GM06990 (cell line): Measurements from ENCODE around the gene ATP5F1D.

Experiments used
- DNase-seq: peaks from one replicate; pipeline ENCODE4 v3.0.0-alpha.2; 2011; ENCODE audit not compliant: insufficient read length; ENCODE audit errors: extremely low read depth
- H3K27me3 ChIP-seq: replicated peaks from 2 replicates; pipeline ENCODE4 v1.6.0; 2011; ENCODE audit warnings: low read length; ENCODE audit not compliant: control insufficient read depth, insufficient read depth
- H3K36me3 ChIP-seq: 2 replicates; pipeline ENCODE4 v1.5.1; 2011; ENCODE audit warnings: low read length; ENCODE audit not compliant: control insufficient read depth, insufficient read depth
- H3K4me3 ChIP-seq: replicated peaks from 2 replicates; pipeline ENCODE4 v1.5.1; 2011; ENCODE audit warnings: low read depth, mild to moderate bottlenecking, control low read depth, low read length
- TF ChIP-seq, protein P1 (sequence below): IDR thresholded peaks from 2 replicates; pipeline ENCODE4 v1.5.1; 2011; ENCODE audit warnings: low read length, control low read depth, mild to moderate bottlenecking, inconsistent platforms; ENCODE audit not compliant: insufficient read depth, poor library complexity, severe bottlenecking

ATP5F1D gene

DNA sequence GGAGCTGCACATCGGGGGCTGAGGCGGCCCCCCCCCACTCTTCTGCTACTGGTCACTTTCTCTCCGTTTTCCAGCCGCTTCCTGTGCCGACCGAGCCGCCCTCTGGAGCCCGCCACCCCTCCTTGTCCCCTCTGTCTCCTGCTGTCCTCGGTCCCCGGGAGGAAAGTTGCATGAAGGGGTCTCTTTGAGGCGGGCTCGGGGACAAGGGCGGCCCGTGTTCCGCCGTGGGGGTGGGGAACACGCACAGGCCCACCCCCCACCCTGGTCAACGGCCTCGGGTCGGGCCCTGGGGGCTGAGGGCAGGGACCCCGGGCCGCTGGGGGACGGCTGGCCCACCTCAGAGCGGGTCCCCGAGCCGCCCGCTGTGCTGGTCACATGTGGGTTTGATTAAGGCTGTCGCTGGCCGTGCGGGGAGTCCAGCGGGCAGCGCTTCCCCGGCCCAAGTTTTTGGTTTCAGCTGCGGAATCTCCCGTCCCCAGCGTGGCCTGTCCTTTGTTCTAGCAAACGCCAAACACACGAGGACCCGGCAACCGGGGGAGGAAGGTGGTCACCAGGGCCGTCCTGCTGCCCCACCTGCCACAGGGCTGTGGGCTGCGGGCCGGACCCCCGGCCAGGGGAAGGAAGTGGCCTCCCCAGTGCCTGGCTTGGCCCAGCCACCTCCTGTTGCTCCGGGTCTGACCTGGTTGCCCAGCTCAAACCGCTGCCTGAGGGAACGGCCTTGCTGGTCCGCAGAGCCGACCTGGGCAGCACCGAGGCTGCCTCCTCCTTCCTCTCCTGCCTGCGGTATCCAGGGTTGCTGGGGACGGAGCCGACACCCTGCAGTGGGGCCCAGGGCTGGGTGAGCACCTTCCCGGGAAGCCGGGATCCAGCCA lies 46.0 kb downstream of the ATP5F1D start:
- H3K27me3 ChIP-seq: no peaks in the 10 kb centered on the region; the same call in none of the 2 replicates

GRCh38 chr19:1288226-1288612 lies 46.7 kb downstream of the ATP5F1D start:
- Histone ChIP-seq H3K4me3 (no peak overlapping the region), H3K36me3 (no peaks in the 10 kb centered on the region), H3K27me3 (no peaks in the 10 kb centered on the region; the same call in none of the 2 replicates)
- DNase-seq: no peak
- TF ChIP-seq, protein P1, sequence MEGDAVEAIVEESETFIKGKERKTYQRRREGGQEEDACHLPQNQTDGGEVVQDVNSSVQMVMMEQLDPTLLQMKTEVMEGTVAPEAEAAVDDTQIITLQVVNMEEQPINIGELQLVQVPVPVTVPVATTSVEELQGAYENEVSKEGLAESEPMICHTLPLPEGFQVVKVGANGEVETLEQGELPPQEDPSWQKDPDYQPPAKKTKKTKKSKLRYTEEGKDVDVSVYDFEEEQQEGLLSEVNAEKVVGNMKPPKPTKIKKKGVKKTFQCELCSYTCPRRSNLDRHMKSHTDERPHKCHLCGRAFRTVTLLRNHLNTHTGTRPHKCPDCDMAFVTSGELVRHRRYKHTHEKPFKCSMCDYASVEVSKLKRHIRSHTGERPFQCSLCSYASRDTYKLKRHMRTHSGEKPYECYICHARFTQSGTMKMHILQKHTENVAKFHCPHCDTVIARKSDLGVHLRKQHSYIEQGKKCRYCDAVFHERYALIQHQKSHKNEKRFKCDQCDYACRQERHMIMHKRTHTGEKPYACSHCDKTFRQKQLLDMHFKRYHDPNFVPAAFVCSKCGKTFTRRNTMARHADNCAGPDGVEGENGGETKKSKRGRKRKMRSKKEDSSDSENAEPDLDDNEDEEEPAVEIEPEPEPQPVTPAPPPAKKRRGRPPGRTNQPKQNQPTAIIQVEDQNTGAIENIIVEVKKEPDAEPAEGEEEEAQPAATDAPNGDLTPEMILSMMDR: no peak

More for the DNA sequence above, 46.0 kb downstream of the ATP5F1D start:
- TF ChIP-seq, protein P1: no peak
- DNase-seq: no peak
- Histone ChIP-seq H3K36me3 (no peaks in the 10 kb centered on the region), H3K4me3 (no peak overlapping the region)

GRCh38 chr19:1288833-1289685 lies 47.5 kb downstream of the ATP5F1D start:
- Histone ChIP-seq H3K4me3 (no peak overlapping the region), H3K36me3 (no peaks in the 10 kb centered on the region), H3K27me3 (no peaks in the 10 kb centered on the region; the same call in none of the 2 replicates)
- DNase-seq: no peak
- TF ChIP-seq, protein P1: no peak

GRCh38 chr19:1289686-1290025 lies 48.1 kb downstream of the ATP5F1D start:
- no peaks in the 10 kb centered on the region for H3K36me3 ChIP-seq
- no peak for DNase-seq
- no peaks in the 10 kb centered on the region; the same call in none of the 2 replicates for H3K27me3 ChIP-seq
- H3K4me3 ChIP-seq: no peak overlapping the region
- TF ChIP-seq, protein P1: peak; percentile 33

- DNase-seq: no peak
- no peaks in the 10 kb centered on the region for H3K36me3 ChIP-seq
- no peak overlapping the region for H3K4me3 ChIP-seq
- TF ChIP-seq, protein P1: no peak
- H3K27me3 ChIP-seq: no peaks in the 10 kb centered on the region; the same call in none of the 2 replicates
These were observed 48.7 kb downstream of the ATP5F1D start for GRCh38 chr19:1290196-1290702.
